Keratinocyte (primary cell): ENCODE data around the gene SLC7A4. TPM values are rescaled to one million over a fixed set of nuclear protein-coding genes. Genes with fewer than 3 reads are reported as not detected.

Source experiments
- DNase-seq: peaks from one replicate; pipeline ENCODE4 v3.0.0-alpha.2; 2011; ENCODE audit warnings: low read depth, missing footprints, low spot score
- FAIRE-seq: peaks from 2 replicates; lab custom pipeline; 2011; peaks lifted over from hg19 to GRCh38; lab: Jason Lieb, UNC
- H2AFZ ChIP-seq: 2 replicates; pipeline ENCODE4 v1.6.0; 2012; ENCODE audit warnings: low read length, control low read depth, inconsistent platforms; ENCODE audit not compliant: control insufficient read depth
- H3K27ac ChIP-seq: 2 replicates; pipeline ENCODE4 v1.5.1; 2011; ENCODE audit warnings: low read length; ENCODE audit not compliant: control insufficient read depth, insufficient read depth
- H3K27me3 ChIP-seq: 3 replicates; pipeline ENCODE4 v1.6.0; 2011; ENCODE audit warnings: low read length; ENCODE audit not compliant: control insufficient read depth, insufficient read depth; ENCODE audit errors: extremely low read depth
- H3K36me3 ChIP-seq, 2 experiments: 2 replicates in 1 of 2; 3 replicates in 1 of 2; pipeline ENCODE4 v1.5.1; 2011; ENCODE audit warnings: low read length in 2 of 2, mild to moderate bottlenecking in 1 of 2; ENCODE audit not compliant: control insufficient read depth in 2 of 2, insufficient read depth in 2 of 2; ENCODE audit errors: extremely low read depth in 1 of 2
- H3K4me1 ChIP-seq: 3 replicates; pipeline ENCODE4 v1.5.1; 2011; ENCODE audit warnings: low read length; ENCODE audit not compliant: control insufficient read depth, insufficient read depth; ENCODE audit errors: extremely low read depth
- H3K4me2 ChIP-seq: 3 replicates; pipeline ENCODE4 v1.6.0; 2011; ENCODE audit warnings: low read depth, low read length; ENCODE audit not compliant: control insufficient read depth, insufficient read depth; ENCODE audit errors: extremely low read depth
- H3K4me3 ChIP-seq, 3 experiments: fragments of 200-600 bp in 1 of 3; sonication (generic) in 1 of 3; 2 replicates in 2 of 3; 3 replicates in 1 of 3; pipeline ENCODE4 v1.5.1; 2011 to 2016; ENCODE audit warnings: low read length in 3 of 3, mild to moderate bottlenecking in 3 of 3, control low read depth in 2 of 3, inconsistent platforms in 1 of 3, low read depth in 1 of 3, mixed read lengths in 1 of 3, mixed run types in 1 of 3, moderate library complexity in 1 of 3; ENCODE audit not compliant: control insufficient read depth in 2 of 3, insufficient read depth in 2 of 3; ENCODE audit errors: extremely low read depth in 1 of 3
- H3K79me2 ChIP-seq: 2 replicates; pipeline ENCODE4 v1.6.0; 2012; ENCODE audit warnings: low read length; ENCODE audit not compliant: control insufficient read depth, insufficient read depth
- H3K9ac ChIP-seq: 3 replicates; pipeline ENCODE4 v1.6.0; 2011; ENCODE audit warnings: low read length; ENCODE audit not compliant: control insufficient read depth, insufficient read depth; ENCODE audit errors: extremely low read depth
- H3K9me1 ChIP-seq: 3 replicates; pipeline ENCODE4 v1.6.0; 2011; ENCODE audit warnings: low read length; ENCODE audit not compliant: control insufficient read depth, insufficient read depth; ENCODE audit errors: extremely low read depth
- H3K9me3 ChIP-seq: 2 replicates; pipeline ENCODE4 v1.5.1; 2012; ENCODE audit warnings: low read depth, low read length; ENCODE audit not compliant: control insufficient read depth
- H4K20me1 ChIP-seq: 3 replicates; pipeline ENCODE4 v1.6.0; 2011; ENCODE audit warnings: low read length; ENCODE audit not compliant: control insufficient read depth, insufficient read depth; ENCODE audit errors: extremely low read depth
- EZH2 ChIP-seq: IDR thresholded peaks from one replicate; pipeline ENCODE4 v1.6.1; 2012; ENCODE audit warnings: inconsistent platforms, mild to moderate bottlenecking, low read length, moderate library complexity
- dilution Hi-C: fragments of 300-500 bp; cut with MboI; formaldehyde crosslinking; loops from one replicate; pipeline ENCODE4 v1.7.0; 2020; ENCODE audit warnings: low sequenced_read_pairs; ENCODE audit not compliant: extremely low pct_ligation_motif_present
- polyA plus RNA-seq, 5 experiments: library from polyadenylated mRNA; depleted of rRNA in 3 of 5; stranded (reverse) in 3 of 5; stranded (forward) in 1 of 5; unstranded in 1 of 5; fragments of >200 nt; gene quantifications; 1 replicate in 1 of 5; 2 replicates in 3 of 5; 3 replicates in 1 of 5; pipeline versions ENCODE4 v1.2.1 to v1.2.3, GENCODE V29; 2011 to 2012; ENCODE audit warnings: missing spikeins in 2 of 5, low read depth in 1 of 5, low replicate concordance in 1 of 5
- TF ChIP-seq, protein P1 (sequence below), 3 experiments: IDR thresholded peaks in 1 of 3; conservative IDR thresholded peaks in 1 of 3; optimal IDR thresholded peaks in 1 of 3; 2 replicates in 2 of 3; 3 replicates in 1 of 3; pipeline versions ENCODE3 to v1.5.1; 2011; ENCODE audit warnings: low read length in 3 of 3, mild to moderate bottlenecking in 3 of 3, moderate library complexity in 2 of 3, control low read depth in 1 of 3, inconsistent platforms in 1 of 3; ENCODE audit not compliant: insufficient read depth in 2 of 3; ENCODE audit errors: extremely low read depth in 1 of 3

Gene SLC7A4
- polyA plus RNA-seq, 1 donor (not counting 4 experiments of a cell fraction or from before 2014, with no cell fraction given), result 0.10 TPM

DNA sequence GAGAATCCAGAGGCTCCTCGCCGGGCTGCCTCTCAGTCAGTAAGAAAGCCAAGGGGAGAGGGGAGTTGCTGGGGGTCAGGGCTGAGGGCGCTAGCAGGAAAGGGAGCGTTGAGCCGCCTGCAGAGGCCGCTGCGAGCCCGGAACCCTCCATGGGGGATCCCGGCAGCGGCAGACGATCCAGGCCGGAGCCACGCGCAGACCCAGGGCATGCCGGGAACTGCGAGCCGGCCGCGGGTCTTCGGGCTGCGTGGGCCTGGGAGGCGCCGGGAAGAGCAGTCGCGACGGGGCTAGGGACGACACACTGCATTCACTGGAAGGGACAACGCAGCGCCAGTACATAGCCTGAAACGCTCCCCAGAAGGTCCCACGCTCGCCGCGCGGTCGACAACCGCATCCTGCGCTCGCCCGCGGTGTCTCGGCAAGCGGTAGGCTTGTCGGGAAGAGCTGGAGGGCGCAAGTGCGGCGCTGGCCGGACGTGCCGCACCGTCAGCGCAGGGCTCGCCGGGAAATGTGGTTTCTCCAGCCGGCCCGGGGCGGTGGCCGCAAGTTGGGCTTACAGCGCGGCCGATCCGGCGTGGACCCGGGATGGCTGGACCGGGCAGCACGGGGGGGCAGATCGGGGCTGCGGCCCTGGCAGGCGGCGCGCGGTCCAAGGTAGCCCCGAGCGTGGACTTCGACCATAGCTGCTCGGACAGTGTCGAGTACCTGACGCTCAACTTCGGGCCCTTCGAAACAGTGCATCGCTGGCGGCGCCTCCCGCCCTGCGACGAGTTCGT, 50.4 kb downstream of the SLC7A4 start, which contains the start of gene LZTR1:
Gene LZTR1 (plus strand): TSS at position 511 of the 776 bp plus-strand sequence. CDS start 75 bp downstream, at position 586.
- Histone ChIP-seq H3K36me3 (peaks cover 14% of the 10 kb centered on the region in 2 experiments), H3K4me1 (peaks cover 29% of the 10 kb centered on the region), H3K79me2 (peaks cover 23% of the 10 kb centered on the region), H3K9ac (peak within 1 kb of the TSS; percentile 91), H3K9me1 (no peaks in the 10 kb centered on the region), H4K20me1 (peaks cover 4% of the 10 kb centered on the region), H3K27me3 (no peaks in the 10 kb centered on the region), H3K9me3 (peaks cover 7% of the 10 kb centered on the region), H2AFZ (peak within 1 kb of the TSS; percentile 97), H3K4me3 (peak within 1 kb of the TSS; percentile 75 to 93 (median 90)), H3K4me2 (peak within 1 kb of the TSS; percentile 97), H3K27ac (peak within 1 kb of the TSS; percentile 77)
- dilution Hi-C loops, result no loop called here
- no peak for DNase-seq
- TF ChIP-seq EZH2, result no peak
- TF ChIP-seq, protein P1, sequence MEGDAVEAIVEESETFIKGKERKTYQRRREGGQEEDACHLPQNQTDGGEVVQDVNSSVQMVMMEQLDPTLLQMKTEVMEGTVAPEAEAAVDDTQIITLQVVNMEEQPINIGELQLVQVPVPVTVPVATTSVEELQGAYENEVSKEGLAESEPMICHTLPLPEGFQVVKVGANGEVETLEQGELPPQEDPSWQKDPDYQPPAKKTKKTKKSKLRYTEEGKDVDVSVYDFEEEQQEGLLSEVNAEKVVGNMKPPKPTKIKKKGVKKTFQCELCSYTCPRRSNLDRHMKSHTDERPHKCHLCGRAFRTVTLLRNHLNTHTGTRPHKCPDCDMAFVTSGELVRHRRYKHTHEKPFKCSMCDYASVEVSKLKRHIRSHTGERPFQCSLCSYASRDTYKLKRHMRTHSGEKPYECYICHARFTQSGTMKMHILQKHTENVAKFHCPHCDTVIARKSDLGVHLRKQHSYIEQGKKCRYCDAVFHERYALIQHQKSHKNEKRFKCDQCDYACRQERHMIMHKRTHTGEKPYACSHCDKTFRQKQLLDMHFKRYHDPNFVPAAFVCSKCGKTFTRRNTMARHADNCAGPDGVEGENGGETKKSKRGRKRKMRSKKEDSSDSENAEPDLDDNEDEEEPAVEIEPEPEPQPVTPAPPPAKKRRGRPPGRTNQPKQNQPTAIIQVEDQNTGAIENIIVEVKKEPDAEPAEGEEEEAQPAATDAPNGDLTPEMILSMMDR (optimal IDR thresholded peaks at IDR 0.05 in 1 of 3, IDR thresholded peaks at IDR 0.05 in 1 of 3, conservative IDR thresholded peaks at IDR 0.05 in 1 of 3; ENCODE audit: extremely low read depth in 1 of 3, insufficient read depth in 2 of 3, low read length in 3 of 3), result peak; percentile 55 to 60 (median 59)
- FAIRE-seq, result no peak

DNA sequence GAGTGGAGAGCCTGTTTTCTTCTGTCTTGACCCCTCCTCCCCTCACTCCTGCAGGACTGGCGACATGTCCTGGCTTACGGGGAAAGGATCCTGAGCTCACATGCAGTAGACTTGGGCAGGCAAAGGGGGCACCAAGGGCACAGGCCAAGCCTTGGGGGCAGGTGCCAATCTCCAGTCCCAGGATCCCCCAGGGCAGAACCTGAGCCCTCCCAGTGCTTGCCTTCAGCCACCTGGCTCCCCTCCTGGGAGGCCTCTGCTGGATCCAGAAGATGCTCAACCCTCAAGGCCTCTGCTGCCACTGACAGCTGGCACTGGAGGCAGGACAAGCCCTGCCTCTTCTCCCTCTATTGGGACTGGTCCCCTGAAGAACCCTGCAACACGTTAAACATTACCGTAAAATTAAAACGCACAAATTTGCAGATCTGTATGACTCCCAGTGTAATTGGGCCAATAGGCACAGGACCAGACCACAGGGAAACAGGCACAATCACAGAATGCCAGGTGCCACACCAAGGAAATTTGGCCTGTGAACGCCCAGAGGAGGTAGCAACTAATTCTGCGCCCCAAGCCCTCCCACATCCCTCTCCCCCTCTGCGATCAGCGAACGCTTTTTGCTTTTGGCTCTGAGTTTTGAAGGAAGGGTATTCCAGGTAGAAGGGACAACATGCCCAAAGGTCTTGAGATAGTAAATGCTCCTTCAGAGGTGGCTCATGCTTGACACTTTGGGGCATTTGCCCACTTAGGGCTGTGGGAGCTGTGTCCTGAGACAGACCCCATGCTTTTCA, 51.2 kb downstream of the SLC7A4 start:
- dilution Hi-C loops, result no loop called here
- peaks cover 7% of the 10 kb centered on the region for H3K9me3 ChIP-seq

More for the DNA sequence above, 51.2 kb downstream of the SLC7A4 start:
- Histone ChIP-seq H2AFZ (peak overlapping the region; percentile 24), H3K4me3 (peak overlapping the region; percentile 75 to 93 (median 90)), H3K9ac (peak overlapping the region; percentile 91), H3K4me2 (peak overlapping the region; percentile 97), H4K20me1 (peaks cover 4% of the 10 kb centered on the region), H3K79me2 (peaks cover 23% of the 10 kb centered on the region), H3K36me3 (peaks cover 12 to 14% of the 10 kb centered on the region in 2 experiments), H3K27ac (peak overlapping the region; percentile 77), H3K27me3 (no peaks in the 10 kb centered on the region), H3K4me1 (peaks cover 29% of the 10 kb centered on the region), H3K9me1 (no peaks in the 10 kb centered on the region)
- TF ChIP-seq EZH2, result no peak
- TF ChIP-seq, protein P1 (optimal IDR thresholded peaks at IDR 0.05 in 1 of 3, IDR thresholded peaks at IDR 0.05 in 1 of 3, conservative IDR thresholded peaks at IDR 0.05 in 1 of 3; ENCODE audit: extremely low read depth in 1 of 3, insufficient read depth in 2 of 3, low read length in 3 of 3), result no peak
- no peak for FAIRE-seq
- DNase-seq, result no peak
